ENCODE data around the gene TSPAN2. TPM values are rescaled to one million over a fixed set of nuclear protein-coding genes. Genes with fewer than 3 reads are reported as not detected.

Gene TSPAN2
- total and polyA plus RNA-seq, 9 of the 15 experiments (the other 6 are each of a cell fraction or from before 2014, with no cell fraction given) = not detected

DNA sequence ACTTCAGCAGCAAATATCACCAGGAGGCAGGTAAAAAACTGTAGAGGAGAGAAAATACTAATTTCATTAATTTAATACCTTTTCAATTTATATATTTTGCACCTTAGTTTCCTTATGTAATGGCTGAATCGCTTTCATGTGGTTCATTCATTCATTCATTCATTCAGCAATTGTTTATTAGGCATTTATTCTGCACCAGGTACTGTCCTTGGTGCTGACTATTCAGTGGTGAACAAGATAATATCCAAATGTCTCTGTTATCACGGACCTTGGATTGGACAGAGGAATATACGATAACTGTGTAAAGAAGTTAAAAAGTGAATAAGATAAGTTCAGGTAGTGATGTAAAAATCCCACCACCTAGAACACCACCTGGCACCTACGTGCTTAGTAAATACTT is 28.8 kb downstream of the TSPAN2 start (continued):
- TF ChIP-seq, protein P1, sequence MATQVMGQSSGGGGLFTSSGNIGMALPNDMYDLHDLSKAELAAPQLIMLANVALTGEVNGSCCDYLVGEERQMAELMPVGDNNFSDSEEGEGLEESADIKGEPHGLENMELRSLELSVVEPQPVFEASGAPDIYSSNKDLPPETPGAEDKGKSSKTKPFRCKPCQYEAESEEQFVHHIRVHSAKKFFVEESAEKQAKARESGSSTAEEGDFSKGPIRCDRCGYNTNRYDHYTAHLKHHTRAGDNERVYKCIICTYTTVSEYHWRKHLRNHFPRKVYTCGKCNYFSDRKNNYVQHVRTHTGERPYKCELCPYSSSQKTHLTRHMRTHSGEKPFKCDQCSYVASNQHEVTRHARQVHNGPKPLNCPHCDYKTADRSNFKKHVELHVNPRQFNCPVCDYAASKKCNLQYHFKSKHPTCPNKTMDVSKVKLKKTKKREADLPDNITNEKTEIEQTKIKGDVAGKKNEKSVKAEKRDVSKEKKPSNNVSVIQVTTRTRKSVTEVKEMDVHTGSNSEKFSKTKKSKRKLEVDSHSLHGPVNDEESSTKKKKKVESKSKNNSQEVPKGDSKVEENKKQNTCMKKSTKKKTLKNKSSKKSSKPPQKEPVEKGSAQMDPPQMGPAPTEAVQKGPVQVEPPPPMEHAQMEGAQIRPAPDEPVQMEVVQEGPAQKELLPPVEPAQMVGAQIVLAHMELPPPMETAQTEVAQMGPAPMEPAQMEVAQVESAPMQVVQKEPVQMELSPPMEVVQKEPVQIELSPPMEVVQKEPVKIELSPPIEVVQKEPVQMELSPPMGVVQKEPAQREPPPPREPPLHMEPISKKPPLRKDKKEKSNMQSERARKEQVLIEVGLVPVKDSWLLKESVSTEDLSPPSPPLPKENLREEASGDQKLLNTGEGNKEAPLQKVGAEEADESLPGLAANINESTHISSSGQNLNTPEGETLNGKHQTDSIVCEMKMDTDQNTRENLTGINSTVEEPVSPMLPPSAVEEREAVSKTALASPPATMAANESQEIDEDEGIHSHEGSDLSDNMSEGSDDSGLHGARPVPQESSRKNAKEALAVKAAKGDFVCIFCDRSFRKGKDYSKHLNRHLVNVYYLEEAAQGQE (IDR thresholded peaks at IDR 0.05; ENCODE audit: borderline replicate concordance) = peak; percentile 84
- TF ChIP-seq, protein P1 (CRISPR knock-in tag; IDR thresholded peaks at IDR 0.05; ENCODE audit: low read depth) = no peak
- no peak for TF ChIP-seq LCOR (CRISPR knock-in tag; IDR thresholded peaks at IDR 0.05)
- TF ChIP-seq, protein P2, sequence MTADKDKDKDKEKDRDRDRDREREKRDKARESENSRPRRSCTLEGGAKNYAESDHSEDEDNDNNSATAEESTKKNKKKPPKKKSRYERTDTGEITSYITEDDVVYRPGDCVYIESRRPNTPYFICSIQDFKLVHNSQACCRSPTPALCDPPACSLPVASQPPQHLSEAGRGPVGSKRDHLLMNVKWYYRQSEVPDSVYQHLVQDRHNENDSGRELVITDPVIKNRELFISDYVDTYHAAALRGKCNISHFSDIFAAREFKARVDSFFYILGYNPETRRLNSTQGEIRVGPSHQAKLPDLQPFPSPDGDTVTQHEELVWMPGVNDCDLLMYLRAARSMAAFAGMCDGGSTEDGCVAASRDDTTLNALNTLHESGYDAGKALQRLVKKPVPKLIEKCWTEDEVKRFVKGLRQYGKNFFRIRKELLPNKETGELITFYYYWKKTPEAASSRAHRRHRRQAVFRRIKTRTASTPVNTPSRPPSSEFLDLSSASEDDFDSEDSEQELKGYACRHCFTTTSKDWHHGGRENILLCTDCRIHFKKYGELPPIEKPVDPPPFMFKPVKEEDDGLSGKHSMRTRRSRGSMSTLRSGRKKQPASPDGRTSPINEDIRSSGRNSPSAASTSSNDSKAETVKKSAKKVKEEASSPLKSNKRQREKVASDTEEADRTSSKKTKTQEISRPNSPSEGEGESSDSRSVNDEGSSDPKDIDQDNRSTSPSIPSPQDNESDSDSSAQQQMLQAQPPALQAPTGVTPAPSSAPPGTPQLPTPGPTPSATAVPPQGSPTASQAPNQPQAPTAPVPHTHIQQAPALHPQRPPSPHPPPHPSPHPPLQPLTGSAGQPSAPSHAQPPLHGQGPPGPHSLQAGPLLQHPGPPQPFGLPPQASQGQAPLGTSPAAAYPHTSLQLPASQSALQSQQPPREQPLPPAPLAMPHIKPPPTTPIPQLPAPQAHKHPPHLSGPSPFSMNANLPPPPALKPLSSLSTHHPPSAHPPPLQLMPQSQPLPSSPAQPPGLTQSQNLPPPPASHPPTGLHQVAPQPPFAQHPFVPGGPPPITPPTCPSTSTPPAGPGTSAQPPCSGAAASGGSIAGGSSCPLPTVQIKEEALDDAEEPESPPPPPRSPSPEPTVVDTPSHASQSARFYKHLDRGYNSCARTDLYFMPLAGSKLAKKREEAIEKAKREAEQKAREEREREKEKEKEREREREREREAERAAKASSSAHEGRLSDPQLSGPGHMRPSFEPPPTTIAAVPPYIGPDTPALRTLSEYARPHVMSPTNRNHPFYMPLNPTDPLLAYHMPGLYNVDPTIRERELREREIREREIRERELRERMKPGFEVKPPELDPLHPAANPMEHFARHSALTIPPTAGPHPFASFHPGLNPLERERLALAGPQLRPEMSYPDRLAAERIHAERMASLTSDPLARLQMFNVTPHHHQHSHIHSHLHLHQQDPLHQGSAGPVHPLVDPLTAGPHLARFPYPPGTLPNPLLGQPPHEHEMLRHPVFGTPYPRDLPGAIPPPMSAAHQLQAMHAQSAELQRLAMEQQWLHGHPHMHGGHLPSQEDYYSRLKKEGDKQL (CRISPR knock-in tag; IDR thresholded peaks at IDR 0.05; ENCODE audit: borderline replicate concordance) = no peak
- TF ChIP-seq ZNF24 (IDR thresholded peaks at IDR 0.05) = peak; percentile 80
- no peak for TF ChIP-seq PTTG1 (tag; IDR thresholded peaks at IDR 0.05; ENCODE audit: low read depth)

Measured in K562 (cell line).